ENCODE results near the gene CRX. TPM values are rescaled to one million over a fixed set of nuclear protein-coding genes. Genes with fewer than 3 reads are reported as not detected.
A peak's percentile ranks its signal among the peaks of the same experiment; 100 is the strongest.
"Not testable (repeated sequence)": the region's sequence is repeated elsewhere in the genome, so short reads cannot be mapped to it uniquely, and the experiment has no call there.

The CRX gene
- total and polyA plus RNA-seq, 5 donors from 2014 or later = not detected

GRCh38 chr19:47848823-47849473 lies 27.2 kb downstream of the CRX start:
- peaks cover 1% of the 10 kb centered on the region for H3K27me3 ChIP-seq (ENCODE audit: control insufficient read depth, insufficient read depth, low read length)
- H3K36me3 ChIP-seq (ENCODE audit: control insufficient read depth, insufficient read depth, low read length) = no peaks in the 10 kb centered on the region
- H3K27ac Mint-ChIP-seq = no peak overlapping the region
- DNase-seq = peak in 1 of 3 donors; percentile 40
- peaks cover 59% of the 10 kb centered on the region for H3K27me3 Mint-ChIP-seq
- H3K9me3 ChIP-seq (ENCODE audit: control insufficient read depth in 2 of 2, low read length in 2 of 2) = no peaks in the 10 kb centered on the region
- no peaks in the 10 kb centered on the region for H3K36me3 Mint-ChIP-seq
- H3K4me3 ChIP-seq (ENCODE audit: low read depth, low read length) = no peak overlapping the region
- H3K4me3 Mint-ChIP-seq = peak overlapping the region in 2 of 4 donors; percentile 2 to 55
- H3K4me1 Mint-ChIP-seq = peaks cover 0 to 19% (median 4%) of the 10 kb centered on the region in 4 donors
- peaks cover 0 to 4% (median 0%) of the 10 kb centered on the region in 7 donors for H3K9me3 Mint-ChIP-seq
- H3K4me1 ChIP-seq (ENCODE audit: control insufficient read depth, insufficient read depth, low read length, poor library complexity, severe bottlenecking) = no peaks in the 10 kb centered on the region
- no peak overlapping the region for H3K27ac ChIP-seq (ENCODE audit: insufficient read depth, low read length, poor library complexity, severe bottlenecking)
- no peak for ATAC-seq (ENCODE audit: low read depth in 2 of 2)

GRCh38 chr19:47853003-47853402 lies 31.3 kb downstream of the CRX start:
- Mint-ChIP-seq H3K4me3 (no peak overlapping the region), H3K27ac (no peak overlapping the region), H3K27me3 (peaks cover 50% of the 10 kb centered on the region), H3K4me1 (peaks cover 0 to 25% (median 6%) of the 10 kb centered on the region in 4 donors), H3K36me3 (no peaks in the 10 kb centered on the region), H3K9me3 (peaks cover 0 to 4% (median 0%) of the 10 kb centered on the region in 7 donors)
- Histone ChIP-seq H3K9me3 (ENCODE audit: control insufficient read depth in 2 of 2, low read length in 2 of 2) (no peaks in the 10 kb centered on the region), H3K27ac (ENCODE audit: insufficient read depth, low read length, poor library complexity, severe bottlenecking) (no peak overlapping the region), H3K36me3 (ENCODE audit: control insufficient read depth, insufficient read depth, low read length) (no peaks in the 10 kb centered on the region), H3K4me3 (ENCODE audit: low read depth, low read length) (no peak overlapping the region), H3K4me1 (ENCODE audit: control insufficient read depth, insufficient read depth, low read length, poor library complexity, severe bottlenecking) (no peaks in the 10 kb centered on the region), H3K27me3 (ENCODE audit: control insufficient read depth, insufficient read depth, low read length) (peaks cover 1% of the 10 kb centered on the region)
- ATAC-seq (ENCODE audit: low read depth in 2 of 2) (no peak), DNase-seq (no peak)

- Mint-ChIP-seq H3K9me3 (peaks cover 0 to 4% (median 0%) of the 10 kb centered on the region in 7 donors), H3K27ac (peak overlapping the region in 1 of 3 donors; percentile 7), H3K36me3 (no peaks in the 10 kb centered on the region), H3K27me3 (peaks cover 41% of the 10 kb centered on the region), H3K4me1 (peaks cover 0 to 18% (median 6%) of the 10 kb centered on the region in 4 donors), H3K4me3 (no peak overlapping the region)
- Histone ChIP-seq H3K36me3 (ENCODE audit: control insufficient read depth, insufficient read depth, low read length) (no peaks in the 10 kb centered on the region), H3K9me3 (ENCODE audit: control insufficient read depth in 2 of 2, low read length in 2 of 2) (no peaks in the 10 kb centered on the region), H3K4me1 (ENCODE audit: control insufficient read depth, insufficient read depth, low read length, poor library complexity, severe bottlenecking) (no peaks in the 10 kb centered on the region), H3K27me3 (ENCODE audit: control insufficient read depth, insufficient read depth, low read length) (peaks cover 1% of the 10 kb centered on the region), H3K4me3 (ENCODE audit: low read depth, low read length) (no peak overlapping the region), H3K27ac (ENCODE audit: insufficient read depth, low read length, poor library complexity, severe bottlenecking) (no peak overlapping the region)
- ATAC-seq (ENCODE audit: low read depth in 2 of 2) = no peak
- DNase-seq = peak in 1 of 3 donors; percentile 26
Observed at GRCh38 chr19:47854459-47854858, 32.7 kb downstream of the CRX start.

GRCh38 chr19:47858231-47858630 lies 36.5 kb downstream of the CRX start:
- H3K4me1 Mint-ChIP-seq = peaks cover 0 to 11% (median 2%) of the 10 kb centered on the region in 4 donors
- peaks cover 13% of the 10 kb centered on the region for H3K27me3 Mint-ChIP-seq
- not testable (repeated sequence) for H3K36me3 Mint-ChIP-seq; H3K4me3 Mint-ChIP-seq; H3K4me1 ChIP-seq (ENCODE audit: control insufficient read depth, insufficient read depth, low read length, poor library complexity, severe bottlenecking); H3K27ac Mint-ChIP-seq; H3K4me3 ChIP-seq (ENCODE audit: low read depth, low read length); H3K9me3 Mint-ChIP-seq; H3K27me3 ChIP-seq (ENCODE audit: control insufficient read depth, insufficient read depth, low read length); H3K9me3 ChIP-seq (ENCODE audit: control insufficient read depth in 2 of 2, low read length in 2 of 2); DNase-seq; ATAC-seq (ENCODE audit: low read depth in 2 of 2); H3K36me3 ChIP-seq (ENCODE audit: control insufficient read depth, insufficient read depth, low read length); H3K27ac ChIP-seq (ENCODE audit: insufficient read depth, low read length, poor library complexity, severe bottlenecking)

- H3K36me3 ChIP-seq (ENCODE audit: control insufficient read depth, insufficient read depth, low read length); H3K9me3 Mint-ChIP-seq; H3K27ac ChIP-seq (ENCODE audit: insufficient read depth, low read length, poor library complexity, severe bottlenecking); ATAC-seq (ENCODE audit: low read depth in 2 of 2); H3K9me3 ChIP-seq (ENCODE audit: control insufficient read depth in 2 of 2, low read length in 2 of 2); H3K4me1 ChIP-seq (ENCODE audit: control insufficient read depth, insufficient read depth, low read length, poor library complexity, severe bottlenecking); H3K4me3 Mint-ChIP-seq; H3K27me3 ChIP-seq (ENCODE audit: control insufficient read depth, insufficient read depth, low read length); H3K4me1 Mint-ChIP-seq; H3K36me3 Mint-ChIP-seq; H3K27me3 Mint-ChIP-seq; H3K27ac Mint-ChIP-seq; DNase-seq; H3K4me3 ChIP-seq (ENCODE audit: low read depth, low read length): not testable (repeated sequence)
Observed at GRCh38 chr19:47858646-47859285, 37.0 kb downstream of the CRX start, which contains the start of gene TPRX2. TPRX2 (plus strand) TSS chr19:47859235; CDS start chr19:47859247, 12 bp downstream.

- not testable (repeated sequence) for H3K27me3 ChIP-seq (ENCODE audit: control insufficient read depth, insufficient read depth, low read length); H3K27me3 Mint-ChIP-seq; H3K27ac ChIP-seq (ENCODE audit: insufficient read depth, low read length, poor library complexity, severe bottlenecking); H3K36me3 Mint-ChIP-seq; DNase-seq; H3K9me3 Mint-ChIP-seq; H3K27ac Mint-ChIP-seq; H3K9me3 ChIP-seq (ENCODE audit: control insufficient read depth in 2 of 2, low read length in 2 of 2); H3K4me1 Mint-ChIP-seq; H3K36me3 ChIP-seq (ENCODE audit: control insufficient read depth, insufficient read depth, low read length); H3K4me3 ChIP-seq (ENCODE audit: low read depth, low read length); ATAC-seq (ENCODE audit: low read depth in 2 of 2); H3K4me1 ChIP-seq (ENCODE audit: control insufficient read depth, insufficient read depth, low read length, poor library complexity, severe bottlenecking); H3K4me3 Mint-ChIP-seq
Observed at GRCh38 chr19:47859838-47860237, 38.1 kb downstream of the CRX start.

- H3K27ac Mint-ChIP-seq = no peak overlapping the region
- H3K4me3 Mint-ChIP-seq = no peak overlapping the region
- ATAC-seq (ENCODE audit: low read depth in 2 of 2) = no peak
- peaks cover 4% of the 10 kb centered on the region for H3K27me3 Mint-ChIP-seq
- Histone ChIP-seq H3K9me3 (ENCODE audit: control insufficient read depth in 2 of 2, low read length in 2 of 2) (no peaks in the 10 kb centered on the region), H3K4me3 (ENCODE audit: low read depth, low read length) (no peak overlapping the region), H3K27ac (ENCODE audit: insufficient read depth, low read length, poor library complexity, severe bottlenecking) (no peak overlapping the region), H3K36me3 (ENCODE audit: control insufficient read depth, insufficient read depth, low read length) (no peaks in the 10 kb centered on the region), H3K4me1 (ENCODE audit: control insufficient read depth, insufficient read depth, low read length, poor library complexity, severe bottlenecking) (no peaks in the 10 kb centered on the region), H3K27me3 (ENCODE audit: control insufficient read depth, insufficient read depth, low read length) (no peaks in the 10 kb centered on the region)
- peaks cover 0 to 2% (median 1%) of the 10 kb centered on the region in 4 donors for H3K4me1 Mint-ChIP-seq
- peaks cover 0 to 3% (median 0%) of the 10 kb centered on the region in 7 donors for H3K9me3 Mint-ChIP-seq
- H3K36me3 Mint-ChIP-seq = peaks cover 4% of the 10 kb centered on the region
- no peak for DNase-seq
Observed at GRCh38 chr19:47860602-47861297, 39.0 kb downstream of the CRX start.

All from CD4-positive, CD25-positive, alpha-beta regulatory T cell (primary cell).